ENCODE data around the gene C6orf89.

The C6orf89 gene

DNA sequence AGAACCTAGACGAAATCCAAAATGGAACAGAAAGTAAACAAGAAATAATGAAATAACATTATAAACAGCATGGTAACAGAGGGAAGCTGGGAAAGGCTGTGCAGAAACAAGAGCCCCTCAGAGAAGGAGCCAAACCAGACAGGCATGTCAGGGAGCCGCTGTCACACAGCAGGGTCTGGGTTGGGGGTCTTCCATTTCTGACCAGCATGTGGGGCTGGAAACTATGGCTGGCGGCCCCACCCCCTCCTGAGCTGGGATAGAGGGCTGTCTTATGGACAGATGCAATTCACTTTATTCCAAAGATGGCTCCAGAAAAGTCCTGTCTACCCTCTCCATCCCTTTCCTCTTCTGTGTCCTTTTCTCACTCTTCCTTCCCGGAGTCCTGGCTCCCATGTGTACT, 27.3 kb downstream of the C6orf89 start:
- no peak overlapping the region for H3K4me3 ChIP-seq (ENCODE audit: low read depth, low read length)
- H3K4me1 ChIP-seq, result peaks cover 4% of the 10 kb centered on the region
- H3K36me3 ChIP-seq, result peaks cover 38% of the 10 kb centered on the region
- DNase-seq, result no peak
- H3K9me3 ChIP-seq, result no peaks in the 10 kb centered on the region
- no peak for TF ChIP-seq CTCF (IDR thresholded peaks at IDR 0.05; ENCODE audit: low read depth, low read length)
- no peaks in the 10 kb centered on the region for H3K27me3 ChIP-seq

DNA sequence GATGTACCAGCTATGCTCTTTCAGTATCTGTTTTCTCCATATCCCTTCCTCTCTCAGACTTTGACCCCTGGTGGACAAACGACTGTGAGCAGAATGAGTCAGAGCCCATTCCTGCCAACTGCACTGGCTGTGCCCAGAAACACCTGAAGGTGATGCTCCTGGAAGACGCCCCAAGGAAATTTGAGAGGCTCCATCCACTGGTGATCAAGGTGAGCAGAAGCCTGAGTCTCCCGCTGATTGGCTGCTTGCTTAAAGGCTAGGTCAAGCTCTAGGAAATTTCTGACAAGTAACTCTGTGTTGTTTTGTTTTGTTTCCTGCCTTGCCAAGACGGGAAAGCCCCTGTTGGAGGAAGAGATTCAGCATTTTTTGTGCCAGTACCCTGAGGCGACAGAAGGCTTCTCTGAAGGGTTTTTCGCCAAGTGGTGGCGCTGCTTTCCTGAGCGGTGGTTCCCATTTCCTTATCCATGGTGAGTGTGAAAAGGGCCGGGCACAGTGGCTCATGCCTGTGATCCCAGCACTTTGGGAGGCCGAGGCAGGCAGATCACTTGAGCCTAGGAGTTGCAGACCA, 28.6 kb downstream of the C6orf89 start:
- Histone ChIP-seq H3K4me3 (ENCODE audit: low read depth, low read length) (no peak overlapping the region), H3K9me3 (no peaks in the 10 kb centered on the region)
- no peak for DNase-seq

DNA sequence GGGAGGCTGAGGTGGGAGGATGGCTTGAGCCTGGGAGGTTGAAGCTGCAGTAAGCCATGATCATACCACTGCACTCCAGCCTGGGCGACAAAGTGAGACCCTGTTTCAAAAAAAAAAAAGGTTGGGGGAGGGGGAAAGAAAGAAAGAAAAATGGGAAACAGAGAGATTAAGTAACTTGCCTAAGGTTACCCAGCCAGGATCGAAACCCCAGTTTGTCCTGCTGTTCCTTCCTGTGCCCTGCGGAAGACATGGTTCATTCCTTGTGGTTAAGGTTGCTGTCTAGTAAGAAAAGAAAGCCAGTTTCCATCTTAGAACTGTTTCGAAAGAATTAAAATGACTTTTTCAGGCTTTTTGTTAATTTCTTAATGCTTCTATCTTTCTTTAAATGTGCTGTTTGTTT, 29.8 kb downstream of the C6orf89 start:
- no peak for DNase-seq
- peaks cover 46% of the 10 kb centered on the region for H3K36me3 ChIP-seq
- H3K4me1 ChIP-seq, result peaks cover 4% of the 10 kb centered on the region

More for the DNA sequence above, 28.6 kb downstream of the C6orf89 start:
- Histone ChIP-seq H3K27me3 (no peaks in the 10 kb centered on the region), H3K4me1 (peaks cover 4% of the 10 kb centered on the region), H3K36me3 (peaks cover 41% of the 10 kb centered on the region)
- TF ChIP-seq CTCF (IDR thresholded peaks at IDR 0.05; ENCODE audit: low read depth, low read length), result peak; percentile 9; the same call in 1 of the 2 replicates

GRCh38 chr6:36916126-36916525, 30.4 kb downstream of the C6orf89 start:
- TF ChIP-seq CTCF (IDR thresholded peaks at IDR 0.05; ENCODE audit: low read depth, low read length), result no peak
- Histone ChIP-seq H3K27me3 (no peaks in the 10 kb centered on the region), H3K4me3 (ENCODE audit: low read depth, low read length) (no peak overlapping the region), H3K36me3 (peaks cover 46% of the 10 kb centered on the region), H3K4me1 (peaks cover 4% of the 10 kb centered on the region), H3K9me3 (no peaks in the 10 kb centered on the region)
- DNase-seq, result no peak

More for the DNA sequence above, 29.8 kb downstream of the C6orf89 start:
- TF ChIP-seq CTCF (IDR thresholded peaks at IDR 0.05; ENCODE audit: low read depth, low read length), result no peak
- no peaks in the 10 kb centered on the region for H3K9me3 ChIP-seq
- H3K27me3 ChIP-seq, result no peaks in the 10 kb centered on the region
- H3K4me3 ChIP-seq (ENCODE audit: low read depth, low read length), result no peak overlapping the region

DNA sequence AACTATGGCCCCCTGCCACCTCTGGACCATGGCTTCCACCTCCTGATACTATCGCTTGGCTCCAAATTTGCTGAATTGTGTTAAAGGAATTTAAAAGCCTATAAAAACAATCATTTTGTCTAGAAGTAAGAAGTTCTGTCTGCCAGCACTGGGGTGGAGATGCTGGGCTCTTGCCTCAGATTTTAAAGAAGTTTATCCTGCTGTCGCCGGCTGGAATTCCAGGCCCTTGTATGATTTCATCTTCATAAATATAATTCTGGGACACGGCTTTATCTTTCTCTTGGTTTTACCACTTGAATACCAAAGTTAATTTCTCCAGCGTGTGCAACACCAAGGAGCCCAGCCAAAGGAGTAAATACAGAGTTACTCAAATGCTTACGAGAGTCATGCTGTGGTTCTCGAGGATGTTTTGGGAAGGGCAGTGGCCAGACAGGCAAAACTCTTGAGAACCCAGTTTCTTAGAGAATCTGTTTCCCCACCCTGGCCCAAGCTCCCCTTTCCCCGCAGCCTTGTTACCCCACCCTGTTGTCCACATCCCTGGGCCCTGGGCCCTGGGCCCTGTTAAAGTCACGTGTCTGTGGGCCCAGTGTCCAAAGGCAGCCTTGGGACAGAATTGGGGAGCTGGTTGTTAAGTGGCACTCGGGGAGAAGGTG, 31.9 kb downstream of the C6orf89 start:
- peaks cover 45% of the 10 kb centered on the region for H3K36me3 ChIP-seq
- no peak for TF ChIP-seq CTCF (IDR thresholded peaks at IDR 0.05; ENCODE audit: low read depth, low read length)

DNA sequence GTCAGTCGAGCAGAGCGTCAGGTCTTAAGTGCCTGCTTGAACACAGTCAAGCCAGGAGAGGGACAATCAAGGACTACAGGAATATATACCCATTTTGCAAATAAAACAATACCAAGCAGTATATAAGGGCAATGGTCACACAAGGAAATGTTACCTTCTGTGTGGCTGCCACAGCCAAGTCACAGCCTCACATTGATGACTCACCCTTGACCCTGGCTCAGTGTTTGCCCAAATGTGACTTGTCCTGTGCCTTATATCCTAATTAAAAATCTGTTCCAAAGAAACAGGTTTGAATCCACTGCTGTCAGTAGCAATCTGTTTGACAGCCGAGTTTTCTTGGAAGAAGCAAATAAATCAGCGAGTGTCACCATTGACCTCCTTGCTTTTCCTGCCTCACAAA, 34.3 kb downstream of the C6orf89 start:
- no peak for TF ChIP-seq CTCF (IDR thresholded peaks at IDR 0.05; ENCODE audit: low read depth, low read length)
- H3K27me3 ChIP-seq, result no peaks in the 10 kb centered on the region
- H3K36me3 ChIP-seq, result peaks cover 30% of the 10 kb centered on the region
- H3K9me3 ChIP-seq, result no peaks in the 10 kb centered on the region
- no peaks in the 10 kb centered on the region for H3K4me1 ChIP-seq
- DNase-seq, result no peak
- H3K4me3 ChIP-seq (ENCODE audit: low read depth, low read length), result no peak overlapping the region

More for the DNA sequence above, 31.9 kb downstream of the C6orf89 start:
- no peak overlapping the region for H3K4me3 ChIP-seq (ENCODE audit: low read depth, low read length)
- no peaks in the 10 kb centered on the region for H3K27me3 ChIP-seq
- DNase-seq, result no peak
- H3K4me1 ChIP-seq, result no peaks in the 10 kb centered on the region
- H3K9me3 ChIP-seq, result no peaks in the 10 kb centered on the region

Data from BE2C (cell line).